Panc1 (cell line): ENCODE data around the gene MAP7. TPM values are rescaled to one million over a fixed set of nuclear protein-coding genes. Genes with fewer than 3 reads are reported as not detected.

Experiments used
- ATAC-seq: fragments of 200-7000 bp; cut with Tn5 transposase; 2 replicates; pipeline ENCODE4 v1.9.1; 2020; ENCODE audit warnings: mild to moderate bottlenecking, moderate library complexity
- BruUV-seq: library from RNA; stranded (reverse); fragments of 400-500 nt; replicated peaks from 2 replicates; lab custom pipeline; 2021; lab: Mats Ljungman, UMichigan
- CTCF ChIA-PET: fragments of 300-600 bp; sonication (Branson Sonifier 250); formaldehyde crosslinking; loops from one replicate; lab custom pipeline; 2022; ENCODE audit warnings: antibody characterized with exemption; lab: Charles Lee
- POLR2A ChIA-PET: fragments of 300-600 bp; sonication (Branson Sonifier 250); formaldehyde crosslinking; loops from one replicate; lab custom pipeline; 2022; ENCODE audit warnings: antibody characterized with exemption; lab: Charles Lee
- DNase-seq: peaks from one replicate; pipeline ENCODE4 v3.0.0-alpha.2; 2010; ENCODE audit warnings: low read depth, low spot score
- H3K27ac ChIP-seq: 2 replicates; pipeline ENCODE4 v1.5.1; 2011; ENCODE audit warnings: mild to moderate bottlenecking, low read length, inconsistent platforms
- H3K27me3 ChIP-seq: fragments of 200-500 bp; sonication (Bioruptor generic); 2 replicates; pipeline ENCODE4 v1.6.0; 2014; ENCODE audit warnings: low read length, inconsistent platforms; ENCODE audit not compliant: control insufficient read depth, insufficient read depth
- H3K36me3 ChIP-seq: fragments of 200-500 bp; sonication (Bioruptor generic); 2 replicates; pipeline ENCODE4 v1.5.1; 2014; ENCODE audit warnings: inconsistent platforms, mild to moderate bottlenecking, low read length, moderate library complexity; ENCODE audit not compliant: control insufficient read depth, insufficient read depth
- H3K4me1 ChIP-seq: 2 replicates; pipeline ENCODE4 v1.5.1; 2011; ENCODE audit warnings: inconsistent platforms, mild to moderate bottlenecking, low read length, moderate library complexity; ENCODE audit not compliant: control insufficient read depth, insufficient read depth
- H3K4me3 ChIP-seq, 2 experiments: 2 replicates each; pipeline ENCODE4 v1.5.1; 2011 to 2012; ENCODE audit warnings: low read depth in 2 of 2, low read length in 2 of 2, mild to moderate bottlenecking in 2 of 2, inconsistent platforms in 1 of 2, moderate library complexity in 1 of 2
- H3K9me3 ChIP-seq: fragments of 200-500 bp; sonication (Bioruptor generic); 2 replicates; pipeline ENCODE4 v1.5.1; 2014; ENCODE audit warnings: low read depth, mild to moderate bottlenecking, inconsistent platforms, low read length, moderate library complexity; ENCODE audit not compliant: control insufficient read depth, insufficient read depth
- POLR2AphosphoS5 ChIP-seq: IDR thresholded peaks from 2 replicates; pipeline ENCODE4 v1.6.1; 2012; ENCODE audit warnings: mild to moderate bottlenecking, low read depth, low read length, moderate library complexity
- REST ChIP-seq, 2 experiments: IDR thresholded peaks; 2 replicates each; pipeline ENCODE4 v1.6.1; 2011 to 2012; ENCODE audit warnings: low read depth in 2 of 2, control low read depth in 1 of 2, low read length in 1 of 2, mild to moderate bottlenecking in 1 of 2, moderate library complexity in 1 of 2; ENCODE audit not compliant: insufficient read depth in 1 of 2
- SIN3A ChIP-seq: IDR thresholded peaks from 2 replicates; pipeline ENCODE4 v1.6.1; 2012; ENCODE audit warnings: low read depth, mild to moderate bottlenecking, low read length, moderate library complexity, borderline replicate concordance; ENCODE audit not compliant: insufficient read depth
- TCF7L2 ChIP-seq: IDR thresholded peaks from 2 replicates; pipeline ENCODE4 v1.6.1; 2011; ENCODE audit warnings: mild to moderate bottlenecking, low read depth, low read length, inconsistent platforms
- in situ Hi-C: cut with HindIII; loops from 2 replicates; pipeline ENCODE4 v1.10.0; 2016; ENCODE audit warnings: low sequenced_read_pairs, low pct_unique_long_range_greater_than_20kb
- intact Hi-C: fragments of 100-400 bp; cut with micrococcal nuclease; formaldehyde crosslinking; loops from one replicate; pipeline ENCODE4 v1.10.0; 2022; ENCODE audit not compliant: unreplicated experiment
- total RNA-seq: library from RNA; stranded (reverse); gene quantifications from one replicate; pipeline ENCODE4 v1.2.1, GENCODE V29; 2021; ENCODE audit not compliant: unreplicated experiment
- TF ChIP-seq, protein P1 (sequence below): fragments of 450-650 bp; IDR thresholded peaks from 2 replicates; pipeline ENCODE4 v1.5.1; 2017; ENCODE audit warnings: mild to moderate bottlenecking

Gene MAP7
- total RNA-seq, 1 experiment from 2014 or later = 1.8 TPM

- CTCF ChIA-PET = no interaction called here
- no peak for DNase-seq
- ATAC-seq = no peak
- H3K9me3 ChIP-seq = no peaks in the 10 kb centered on the region
- no peak overlapping the region for H3K27ac ChIP-seq
- in situ Hi-C loops = no loop called here
- no peaks in the 10 kb centered on the region for H3K4me1 ChIP-seq
- intact Hi-C loops = no loop called here
- no peaks in the 10 kb centered on the region for H3K36me3 ChIP-seq
- H3K27me3 ChIP-seq = no peaks in the 10 kb centered on the region
- no peak overlapping the region for H3K4me3 ChIP-seq
- TF ChIP-seq TCF7L2 (no peak), REST (IDR thresholded peaks at IDR 0.05; ENCODE audit: insufficient read depth in 1 of 2, low read depth in 2 of 2, low read length in 1 of 2) (no peak), POLR2AphosphoS5 (no peak), SIN3A (no peak)
- TF ChIP-seq, protein P1, sequence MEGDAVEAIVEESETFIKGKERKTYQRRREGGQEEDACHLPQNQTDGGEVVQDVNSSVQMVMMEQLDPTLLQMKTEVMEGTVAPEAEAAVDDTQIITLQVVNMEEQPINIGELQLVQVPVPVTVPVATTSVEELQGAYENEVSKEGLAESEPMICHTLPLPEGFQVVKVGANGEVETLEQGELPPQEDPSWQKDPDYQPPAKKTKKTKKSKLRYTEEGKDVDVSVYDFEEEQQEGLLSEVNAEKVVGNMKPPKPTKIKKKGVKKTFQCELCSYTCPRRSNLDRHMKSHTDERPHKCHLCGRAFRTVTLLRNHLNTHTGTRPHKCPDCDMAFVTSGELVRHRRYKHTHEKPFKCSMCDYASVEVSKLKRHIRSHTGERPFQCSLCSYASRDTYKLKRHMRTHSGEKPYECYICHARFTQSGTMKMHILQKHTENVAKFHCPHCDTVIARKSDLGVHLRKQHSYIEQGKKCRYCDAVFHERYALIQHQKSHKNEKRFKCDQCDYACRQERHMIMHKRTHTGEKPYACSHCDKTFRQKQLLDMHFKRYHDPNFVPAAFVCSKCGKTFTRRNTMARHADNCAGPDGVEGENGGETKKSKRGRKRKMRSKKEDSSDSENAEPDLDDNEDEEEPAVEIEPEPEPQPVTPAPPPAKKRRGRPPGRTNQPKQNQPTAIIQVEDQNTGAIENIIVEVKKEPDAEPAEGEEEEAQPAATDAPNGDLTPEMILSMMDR = no peak
- no TSS peak for BruUV-seq
- POLR2A ChIA-PET = interaction anchor here (0.7 kb wide), 1 partner anchor 98 kb away, joined by 4 read pairs; no protein-coding TSS in a partner anchor
These were observed 81.1 kb downstream of the MAP7 start for GRCh38 chr6:136469154-136469553.

DNA sequence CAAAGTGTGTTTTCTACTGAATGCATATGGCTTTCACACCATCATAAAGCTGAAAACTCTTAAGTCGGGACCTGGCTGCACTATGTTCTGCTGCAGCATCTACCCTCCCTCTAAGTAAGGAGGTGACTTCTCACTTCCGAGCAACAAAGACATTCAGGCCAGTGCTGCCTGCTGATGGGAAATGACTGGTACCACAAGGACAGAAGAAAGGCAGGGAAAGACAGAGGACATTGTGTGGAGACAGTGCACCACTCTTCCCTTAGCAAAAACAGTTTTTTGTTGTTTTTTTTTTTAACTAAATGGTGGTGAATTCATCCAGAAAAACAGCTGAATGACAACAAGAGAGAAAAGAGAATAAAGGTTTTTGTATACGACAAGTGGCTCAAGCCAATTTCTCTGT lies 81.5 kb downstream of the MAP7 start:
- DNase-seq (no peak), ATAC-seq (no peak)
- Histone ChIP-seq H3K27me3 (no peaks in the 10 kb centered on the region), H3K9me3 (no peaks in the 10 kb centered on the region), H3K4me1 (no peaks in the 10 kb centered on the region), H3K27ac (no peak overlapping the region), H3K4me3 (no peak overlapping the region), H3K36me3 (no peaks in the 10 kb centered on the region)
- ChIA-PET POLR2A (interaction anchor here (0.7 kb wide), 1 partner anchor 98 kb away, joined by 4 read pairs; no protein-coding TSS in a partner anchor), CTCF (no interaction called here)
- TF ChIP-seq REST (IDR thresholded peaks at IDR 0.05; ENCODE audit: insufficient read depth in 1 of 2, low read depth in 2 of 2, low read length in 1 of 2) (no peak), SIN3A (no peak), TCF7L2 (no peak), POLR2AphosphoS5 (no peak)
- TF ChIP-seq, protein P1 = no peak
- intact Hi-C loops = no loop called here
- BruUV-seq = no TSS peak
- in situ Hi-C loops = no loop called here
